HepG2 (cell line): Measurements from ENCODE around the gene JSRP1. TPM values are rescaled to one million over a fixed set of nuclear protein-coding genes. Genes with fewer than 3 reads are reported as not detected.
A peak's percentile ranks its signal among the peaks of the same experiment; 100 is the strongest.

Experiments used
- BCL6 ChIP-seq: IDR thresholded peaks from 2 replicates; pipeline ENCODE4 v1.6.1; 2016; ENCODE audit warnings: missing genetic modification reagents, missing compliant biosample characterization
- ELF4 ChIP-seq: sonication (generic); formaldehyde crosslinking; IDR thresholded peaks from 2 replicates; pipeline ENCODE4 v1.5.0; 2020; ENCODE audit warnings: missing genetic modification reagents, mild to moderate bottlenecking, moderate library complexity, borderline replicate concordance
- GABPA ChIP-seq, 2 experiments: IDR thresholded peaks; 2 replicates each; pipeline ENCODE4 v1.6.1; 2011 to 2016; ENCODE audit warnings: low read depth in 2 of 2, low read length in 1 of 2, missing biosample characterization in 1 of 2, missing genetic modification characterization in 1 of 2
- GATA4 ChIP-seq: sonication (generic); IDR thresholded peaks from 2 replicates; pipeline ENCODE4 v1.6.1; 2016; ENCODE audit warnings: antibody characterized with exemption, low read depth, borderline replicate concordance
- JDP2 ChIP-seq: sonication (generic); formaldehyde crosslinking; IDR thresholded peaks from 2 replicates; pipeline ENCODE4 v1.8.1; 2022; ENCODE audit warnings: missing genetic modification reagents, borderline replicate concordance
- MEIS2 ChIP-seq: sonication (generic); formaldehyde crosslinking; IDR thresholded peaks from 2 replicates; pipeline ENCODE4 v1.9.0; 2021; ENCODE audit warnings: mild to moderate bottlenecking, missing genetic modification reagents
- NFATC3 ChIP-seq: sonication (generic); formaldehyde crosslinking; IDR thresholded peaks from 2 replicates; pipeline ENCODE4 v1.5.1; 2020; ENCODE audit warnings: mild to moderate bottlenecking, missing genetic modification reagents
- SALL2 ChIP-seq: sonication (generic); formaldehyde crosslinking; IDR thresholded peaks from 2 replicates; pipeline ENCODE4 v1.8.1; 2023; ENCODE audit warnings: mild to moderate bottlenecking, missing genetic modification reagents, inconsistent platforms
- SMAD3 ChIP-seq: sonication (generic); formaldehyde crosslinking; IDR thresholded peaks from 2 replicates; pipeline ENCODE4 v1.4.0; 2020; ENCODE audit warnings: missing genetic modification reagents
- STAT5B ChIP-seq: sonication (generic); formaldehyde crosslinking; IDR thresholded peaks from 2 replicates; pipeline ENCODE4 v1.4.0; 2020; ENCODE audit warnings: missing genetic modification reagents
- ZFY ChIP-seq: sonication (generic); formaldehyde crosslinking; IDR thresholded peaks from 2 replicates; pipeline ENCODE4 v1.4.0; 2020; ENCODE audit warnings: missing genetic modification reagents
- ZNF232 ChIP-seq: sonication (generic); formaldehyde crosslinking; IDR thresholded peaks from 2 replicates; pipeline ENCODE4 v1.4.0; 2020; ENCODE audit warnings: missing genetic modification reagents, borderline replicate concordance
- ZNF234 ChIP-seq: sonication (generic); formaldehyde crosslinking; conservative IDR thresholded peaks from 2 replicates; pipeline ENCODE4 v1.5.1; 2020; ENCODE audit warnings: mild to moderate bottlenecking, missing genetic modification reagents
- ZNF253 ChIP-seq: sonication (generic); formaldehyde crosslinking; IDR thresholded peaks from 2 replicates; pipeline ENCODE4 v1.8.0; 2022; ENCODE audit warnings: mild to moderate bottlenecking, missing genetic modification reagents, borderline replicate concordance
- ZNF547 ChIP-seq: sonication (generic); formaldehyde crosslinking; IDR thresholded peaks from 2 replicates; pipeline ENCODE4 v1.5.1; 2020; ENCODE audit warnings: mild to moderate bottlenecking, missing genetic modification reagents
- ZNF746 ChIP-seq: sonication (generic); formaldehyde crosslinking; IDR thresholded peaks from 2 replicates; pipeline ENCODE4 v1.8.0; 2022; ENCODE audit warnings: mild to moderate bottlenecking, missing genetic modification reagents
- ZSCAN31 ChIP-seq: sonication (generic); formaldehyde crosslinking; IDR thresholded peaks from 2 replicates; pipeline ENCODE4 v1.5.0; 2020; ENCODE audit warnings: low read depth, mild to moderate bottlenecking, missing genetic modification reagents
- polyA plus RNA-seq, 8 experiments: library from polyadenylated mRNA; depleted of rRNA in 3 of 8; stranded (reverse) in 7 of 8; unstranded in 1 of 8; fragments of >200 nt; fragmentation: Illumina TruSeq in 4 of 8; extraction: Trizol in 4 of 8; gene quantifications; 2 replicates each; pipeline versions ENCODE4 v1.2.1 to v1.2.3, GENCODE V29; 2011 to 2016; ENCODE audit warnings: low read depth in 4 of 8, missing spikeins in 1 of 8, mixed read lengths in 1 of 8; ENCODE audit not compliant: insufficient read depth in 1 of 8
- total RNA-seq, 5 experiments: library from RNA; depleted of rRNA; stranded (reverse); fragments of >200 nt; fragmentation: Illumina TruSeq; extraction: Trizol; gene quantifications; 2 replicates each; pipeline ENCODE4 v1.2.3, GENCODE V29; 2016; ENCODE audit warnings: low read depth in 1 of 5
- TF ChIP-seq, protein P1 (sequence below): sonication (generic); formaldehyde crosslinking; IDR thresholded peaks from 2 replicates; pipeline ENCODE4 v1.4.0; 2020; ENCODE audit warnings: missing genetic modification reagents
- TF ChIP-seq, protein P2 (sequence below): sonication (generic); formaldehyde crosslinking; IDR thresholded peaks from 2 replicates; pipeline ENCODE4 v1.4.0; 2020; ENCODE audit warnings: missing genetic modification reagents
- TF ChIP-seq, protein P3 (sequence below): sonication (generic); formaldehyde crosslinking; IDR thresholded peaks from 2 replicates; pipeline ENCODE4 v1.4.0; 2020; ENCODE audit warnings: missing genetic modification reagents
- TF ChIP-seq, protein P4 (sequence below): IDR thresholded peaks from 2 replicates; pipeline ENCODE4 v1.6.1; 2012; ENCODE audit warnings: low read depth, low read length, improper control_type of control experiment
- TF ChIP-seq, protein P5 (sequence below): sonication (generic); formaldehyde crosslinking; IDR thresholded peaks from 2 replicates; pipeline ENCODE4 v1.4.0; 2020; ENCODE audit warnings: missing genetic modification reagents

JSRP1 gene
- total and polyA plus RNA-seq, 2 of the 13 experiments (the other 11 are each of a cell fraction or from before 2014, with no cell fraction given): 0.16 to 0.38 TPM

DNA sequence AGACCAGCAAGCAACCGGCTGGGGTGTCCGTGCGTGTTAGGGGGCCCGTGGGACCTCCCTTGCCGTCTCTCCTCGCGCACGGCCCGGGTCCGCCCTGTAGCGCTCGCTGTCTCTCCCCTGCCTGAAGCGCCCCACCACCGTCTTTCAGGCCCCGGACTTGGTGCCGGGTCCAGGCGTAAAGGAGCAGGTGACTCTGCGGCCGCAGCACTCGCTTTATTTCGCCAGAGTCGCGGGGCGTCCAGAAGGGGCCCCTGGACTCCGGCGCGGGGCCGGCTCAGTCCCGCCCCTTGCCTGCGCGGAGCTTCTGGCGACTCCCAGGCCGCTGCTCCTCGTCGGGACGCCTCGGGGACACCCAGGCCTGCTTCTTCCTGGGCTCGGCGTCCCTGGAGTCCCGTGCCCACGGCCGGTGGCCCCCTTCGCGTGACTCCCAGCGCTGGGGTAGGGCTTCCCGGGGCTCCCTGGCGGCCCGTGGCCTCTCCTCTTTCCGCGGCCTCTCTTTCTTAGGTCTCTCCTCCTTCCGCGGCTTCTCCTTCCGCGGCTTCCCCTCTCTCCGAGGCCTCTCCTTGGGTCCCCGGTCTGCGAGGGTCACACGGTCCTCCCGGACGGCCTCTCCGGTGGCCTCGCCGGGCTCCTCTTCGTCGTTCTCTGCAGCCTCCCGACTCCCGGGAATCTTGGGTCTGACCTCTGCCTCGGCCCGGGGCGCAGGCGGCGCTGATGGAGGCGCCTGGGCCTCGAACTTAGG lies 4.0 kb downstream of the JSRP1 start (continued):
- TF ChIP-seq, protein P1, sequence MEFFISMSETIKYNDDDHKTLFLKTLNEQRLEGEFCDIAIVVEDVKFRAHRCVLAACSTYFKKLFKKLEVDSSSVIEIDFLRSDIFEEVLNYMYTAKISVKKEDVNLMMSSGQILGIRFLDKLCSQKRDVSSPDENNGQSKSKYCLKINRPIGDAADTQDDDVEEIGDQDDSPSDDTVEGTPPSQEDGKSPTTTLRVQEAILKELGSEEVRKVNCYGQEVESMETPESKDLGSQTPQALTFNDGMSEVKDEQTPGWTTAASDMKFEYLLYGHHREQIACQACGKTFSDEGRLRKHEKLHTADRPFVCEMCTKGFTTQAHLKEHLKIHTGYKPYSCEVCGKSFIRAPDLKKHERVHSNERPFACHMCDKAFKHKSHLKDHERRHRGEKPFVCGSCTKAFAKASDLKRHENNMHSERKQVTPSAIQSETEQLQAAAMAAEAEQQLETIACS (CRISPR knock-in tag): no peak
- TF ChIP-seq ZNF253 (CRISPR knock-in tag): 0 out of 2 replicates have a peak, but pooled peaks have one; percentile 67
- no peak for TF ChIP-seq ZNF547 (CRISPR knock-in tag)
- TF ChIP-seq ZNF234 (CRISPR knock-in tag): no peak
- TF ChIP-seq, protein P2, sequence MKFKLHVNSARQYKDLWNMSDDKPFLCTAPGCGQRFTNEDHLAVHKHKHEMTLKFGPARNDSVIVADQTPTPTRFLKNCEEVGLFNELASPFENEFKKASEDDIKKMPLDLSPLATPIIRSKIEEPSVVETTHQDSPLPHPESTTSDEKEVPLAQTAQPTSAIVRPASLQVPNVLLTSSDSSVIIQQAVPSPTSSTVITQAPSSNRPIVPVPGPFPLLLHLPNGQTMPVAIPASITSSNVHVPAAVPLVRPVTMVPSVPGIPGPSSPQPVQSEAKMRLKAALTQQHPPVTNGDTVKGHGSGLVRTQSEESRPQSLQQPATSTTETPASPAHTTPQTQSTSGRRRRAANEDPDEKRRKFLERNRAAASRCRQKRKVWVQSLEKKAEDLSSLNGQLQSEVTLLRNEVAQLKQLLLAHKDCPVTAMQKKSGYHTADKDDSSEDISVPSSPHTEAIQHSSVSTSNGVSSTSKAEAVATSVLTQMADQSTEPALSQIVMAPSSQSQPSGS (CRISPR knock-in tag): no peak
- no peak for TF ChIP-seq MEIS2 (CRISPR knock-in tag)
- no peak for TF ChIP-seq GATA4
- TF ChIP-seq ZNF746 (CRISPR knock-in tag): no peak
- TF ChIP-seq SMAD3 (CRISPR knock-in tag): no peak
- no peak for TF ChIP-seq ELF4 (CRISPR knock-in tag)
- TF ChIP-seq, protein P3, sequence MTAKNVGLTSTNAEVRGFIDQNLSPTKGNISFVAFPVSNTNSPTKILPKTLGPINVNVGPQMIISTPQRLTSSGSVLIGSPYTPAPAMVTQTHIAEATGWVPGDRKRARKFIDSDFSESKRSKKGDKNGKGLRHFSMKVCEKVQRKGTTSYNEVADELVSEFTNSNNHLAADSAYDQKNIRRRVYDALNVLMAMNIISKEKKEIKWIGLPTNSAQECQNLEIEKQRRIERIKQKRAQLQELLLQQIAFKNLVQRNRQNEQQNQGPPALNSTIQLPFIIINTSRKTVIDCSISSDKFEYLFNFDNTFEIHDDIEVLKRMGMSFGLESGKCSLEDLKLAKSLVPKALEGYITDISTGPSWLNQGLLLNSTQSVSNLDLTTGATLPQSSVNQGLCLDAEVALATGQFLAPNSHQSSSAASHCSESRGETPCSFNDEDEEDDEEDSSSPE (CRISPR knock-in tag): no peak
- no peak for TF ChIP-seq STAT5B (CRISPR knock-in tag)
- no peak for TF ChIP-seq SALL2 (CRISPR knock-in tag)
- TF ChIP-seq, protein P4, sequence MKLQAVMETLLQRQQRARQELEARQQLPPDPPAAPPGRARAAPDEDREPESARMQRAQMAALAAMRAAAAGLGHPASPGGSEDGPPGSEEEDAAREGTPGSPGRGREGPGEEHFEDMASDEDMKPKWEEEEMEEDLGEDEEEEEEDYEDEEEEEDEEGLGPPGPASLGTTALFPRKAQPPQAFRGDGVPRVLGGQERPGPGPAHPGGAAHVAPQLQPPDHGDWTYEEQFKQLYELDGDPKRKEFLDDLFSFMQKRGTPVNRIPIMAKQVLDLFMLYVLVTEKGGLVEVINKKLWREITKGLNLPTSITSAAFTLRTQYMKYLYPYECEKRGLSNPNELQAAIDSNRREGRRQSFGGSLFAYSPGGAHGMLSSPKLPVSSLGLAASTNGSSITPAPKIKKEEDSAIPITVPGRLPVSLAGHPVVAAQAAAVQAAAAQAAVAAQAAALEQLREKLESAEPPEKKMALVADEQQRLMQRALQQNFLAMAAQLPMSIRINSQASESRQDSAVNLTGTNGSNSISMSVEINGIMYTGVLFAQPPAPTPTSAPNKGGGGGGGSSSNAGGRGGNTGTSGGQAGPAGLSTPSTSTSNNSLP: no peak
- no peak for TF ChIP-seq GABPA (IDR thresholded peaks at IDR 0.05; ENCODE audit: low read depth, low read length)
- no peak for TF ChIP-seq GABPA (CRISPR knock-in tag; IDR thresholded peaks at IDR 0.05; ENCODE audit: low read depth)
- TF ChIP-seq BCL6: no peak
- TF ChIP-seq ZNF232 (CRISPR knock-in tag): no peak
- no peak for TF ChIP-seq JDP2
- TF ChIP-seq ZSCAN31 (CRISPR knock-in tag): no peak; the same call in 1 of the 2 replicates
- TF ChIP-seq NFATC3 (CRISPR knock-in tag): no peak
- TF ChIP-seq, protein P5, sequence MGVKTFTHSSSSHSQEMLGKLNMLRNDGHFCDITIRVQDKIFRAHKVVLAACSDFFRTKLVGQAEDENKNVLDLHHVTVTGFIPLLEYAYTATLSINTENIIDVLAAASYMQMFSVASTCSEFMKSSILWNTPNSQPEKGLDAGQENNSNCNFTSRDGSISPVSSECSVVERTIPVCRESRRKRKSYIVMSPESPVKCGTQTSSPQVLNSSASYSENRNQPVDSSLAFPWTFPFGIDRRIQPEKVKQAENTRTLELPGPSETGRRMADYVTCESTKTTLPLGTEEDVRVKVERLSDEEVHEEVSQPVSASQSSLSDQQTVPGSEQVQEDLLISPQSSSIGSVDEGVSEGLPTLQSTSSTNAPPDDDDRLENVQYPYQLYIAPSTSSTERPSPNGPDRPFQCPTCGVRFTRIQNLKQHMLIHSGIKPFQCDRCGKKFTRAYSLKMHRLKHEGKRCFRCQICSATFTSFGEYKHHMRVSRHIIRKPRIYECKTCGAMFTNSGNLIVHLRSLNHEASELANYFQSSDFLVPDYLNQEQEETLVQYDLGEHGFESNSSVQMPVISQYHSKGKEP (CRISPR knock-in tag): no peak
- peak; percentile 54; the same call in 1 of the 2 replicates for TF ChIP-seq ZFY (CRISPR knock-in tag)
